Right cardiac atrium (tissue), 5 donors: ENCODE measurements around the gene PRDM16. TPM values are rescaled to one million over a fixed set of nuclear protein-coding genes. Genes with fewer than 3 reads are reported as not detected.

Experiments used
- ATAC-seq, 2 donors: fragments of 200-7000 bp; cut with Tn5 transposase; one replicate each; pipeline versions ENCODE4 v1.8.0 to v1.9.1; 2020; ENCODE audit warnings: moderate library complexity in 2 of 2, mild to moderate bottlenecking in 1 of 2
- DNase-seq, 3 donors: peaks; one replicate each; pipeline ENCODE4 v3.0.0-alpha.2; 2020
- H3K27ac ChIP-seq: one replicate; pipeline ENCODE4 v1.5.1; 2013; ENCODE audit warnings: mild to moderate bottlenecking, low read length, control low read depth, moderate library complexity
- H3K27me3 ChIP-seq: one replicate; pipeline ENCODE4 v1.6.1; 2013; ENCODE audit not compliant: control insufficient read depth, insufficient read depth
- H3K4me1 ChIP-seq: one replicate; pipeline ENCODE4 v1.6.1; 2013; ENCODE audit warnings: low read length; ENCODE audit not compliant: control insufficient read depth, insufficient read depth
- H3K4me3 ChIP-seq: one replicate; pipeline ENCODE4 v1.5.1; 2013; ENCODE audit warnings: low read length, control low read depth
- H3K9me3 ChIP-seq: one replicate; pipeline ENCODE4 v1.6.1; 2013; ENCODE audit warnings: low read length; ENCODE audit not compliant: control insufficient read depth
- WGBS: extraction: QIAGEN DNeasy Blood & Tissue Kit; methylation state at CpG from one replicate; pipeline ENCODE4 v1.1.7; 2013; 5-methylcytosine and 5-hydroxymethylcytosine counted together
- intact Hi-C, 4 donors: fragments of 100-400 bp; cut with DNase I; formaldehyde crosslinking; loops; one replicate each; pipeline versions ENCODE4 v1.11.0 to v1.14.0; 2022 to 2023
- polyA plus RNA-seq: library from polyadenylated mRNA; stranded (reverse); fragments of 200-250 nt; gene quantifications from one replicate; pipeline ENCODE4 v1.2.3, GENCODE V29; 2013
- total RNA-seq, 4 donors: library from RNA; stranded (reverse); fragmentation: NEBNext Ultra II Directional; extraction: Animal tissue kit (Norgen Biotek cat#: 25700); gene quantifications; one replicate each; pipeline ENCODE4 v1.2.1, GENCODE V29; 2021
- donor health status: healthy with polysubstance abuse.
- donor health status: DM: no; HTN: yes; CAD: no.
- donor health status: DM: no; HTN: no; CAD: no.
- donor health status: DM: no; HTN: yes; CAD: no; lungs with severe emphysema.
- donor health status: DM: yes; HTN: yes; CAD: no.

PRDM16 gene
- total and polyA plus RNA-seq, 5 donors = 1.1 to 2.9 (median 1.9) TPM

DNA sequence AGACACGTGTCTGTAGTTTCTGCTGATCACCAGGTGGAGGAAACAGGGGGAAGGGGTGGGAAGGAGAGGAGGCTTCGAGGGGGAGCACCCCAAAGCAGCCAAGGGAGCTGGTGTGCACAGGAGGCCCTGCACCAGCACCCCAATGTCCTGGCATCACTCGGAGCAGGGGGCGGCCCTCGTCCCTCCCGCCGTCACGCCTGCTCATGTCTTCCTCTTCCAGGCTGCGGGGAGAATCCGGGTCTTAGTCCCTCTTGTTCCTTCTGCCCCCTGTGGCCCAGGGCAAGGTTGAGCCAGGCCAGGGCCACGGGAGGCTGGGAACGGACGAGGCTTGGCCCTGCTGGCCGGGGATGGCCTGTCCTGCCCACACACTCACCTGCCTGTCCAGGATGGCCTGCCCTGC lies 364.1 kb downstream of the PRDM16 start:
- Histone ChIP-seq H3K9me3 (no peaks in the 10 kb centered on the region), H3K4me1 (no peaks in the 10 kb centered on the region), H3K4me3 (no peak overlapping the region), H3K27ac (no peak overlapping the region), H3K27me3 (no peaks in the 10 kb centered on the region)
- ATAC-seq (no peak), DNase-seq (peak in 2 of 3 donors; percentile 40 to 44)
- 89% methylated on average over 14 of the region's 14 CpGs for WGBS
- intact Hi-C loops = no loop called here

DNA sequence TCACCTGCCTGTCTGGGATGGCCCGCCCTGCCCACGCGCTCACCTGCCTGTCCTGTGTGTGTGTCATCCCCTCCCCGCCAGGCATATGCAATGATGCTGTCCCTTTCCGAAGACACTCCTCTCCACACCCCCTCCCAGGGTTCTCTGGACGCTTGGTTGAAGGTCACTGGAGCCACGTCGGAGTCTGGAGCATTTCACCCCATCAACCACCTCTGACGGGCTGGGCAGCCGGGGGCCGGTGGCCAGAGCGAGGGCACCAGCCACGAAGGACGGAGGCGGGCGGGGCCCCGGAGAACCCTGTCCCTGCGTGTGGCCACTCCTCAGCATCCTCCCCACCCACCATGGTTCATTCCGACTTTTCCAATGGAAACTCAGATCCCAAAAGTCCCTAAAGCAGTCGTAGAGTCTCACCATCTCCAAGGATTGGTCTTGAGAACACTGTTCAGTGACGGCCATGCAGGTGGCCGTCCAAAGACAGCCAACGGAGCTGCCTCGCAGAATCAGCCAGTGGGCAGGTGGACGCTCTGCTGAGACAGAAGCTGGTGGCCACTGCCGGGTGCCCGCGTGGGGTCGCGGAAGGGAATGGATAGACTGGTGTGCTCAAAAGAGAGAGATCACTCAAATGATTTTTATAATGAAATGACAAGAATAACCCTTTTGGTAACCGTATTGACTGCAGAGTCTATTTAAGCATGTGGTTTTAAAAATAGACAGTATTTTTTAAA lies 364.8 kb downstream of the PRDM16 start:
- H3K27me3 ChIP-seq = no peaks in the 10 kb centered on the region
- intact Hi-C loops = no loop called here
- no peaks in the 10 kb centered on the region for H3K4me1 ChIP-seq
- no peaks in the 10 kb centered on the region for H3K9me3 ChIP-seq
- DNase-seq (peak in 2 of 3 donors; percentile 37 to 44), ATAC-seq (no peak)
- H3K4me3 ChIP-seq = no peak overlapping the region
- WGBS = 92% methylated on average over 31 of the region's 31 CpGs
- no peak overlapping the region for H3K27ac ChIP-seq

DNA sequence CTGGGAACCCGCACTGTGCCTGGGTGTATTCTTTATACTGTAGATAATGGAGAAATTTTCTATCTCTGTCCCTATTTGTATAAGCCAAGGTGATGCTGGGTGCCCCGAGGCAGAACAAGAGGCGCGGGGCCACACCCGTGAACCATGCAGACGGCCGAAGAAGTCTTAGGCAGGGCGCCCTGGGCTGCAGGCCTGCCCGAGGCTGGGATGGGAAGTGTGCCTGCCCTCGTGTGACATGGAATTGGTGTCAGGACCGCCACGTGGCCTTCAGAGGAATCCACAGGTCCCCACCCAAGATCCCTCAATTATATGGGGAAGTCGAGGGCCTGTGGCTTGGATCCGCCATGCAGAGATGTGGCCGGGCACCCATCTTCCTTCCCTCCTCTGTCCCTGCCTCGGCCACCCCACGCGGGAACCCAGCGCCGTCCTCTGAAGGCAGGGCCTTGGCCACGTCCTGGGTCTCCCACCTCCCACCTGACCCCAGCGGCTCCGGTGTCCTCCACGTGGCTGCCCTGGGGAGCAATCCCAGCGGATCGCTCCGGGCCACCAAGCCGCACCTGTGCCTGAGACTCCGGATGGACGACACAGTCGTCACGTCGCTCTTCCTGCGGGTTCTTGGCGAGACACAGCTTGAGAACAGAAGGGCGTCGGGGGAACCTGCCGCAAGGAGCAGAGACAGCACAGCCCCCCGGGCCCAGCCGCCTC lies 365.6 kb downstream of the PRDM16 start:
- no peak for ATAC-seq
- Histone ChIP-seq H3K9me3 (no peaks in the 10 kb centered on the region), H3K4me3 (no peak overlapping the region), H3K27me3 (no peaks in the 10 kb centered on the region), H3K27ac (no peak overlapping the region), H3K4me1 (no peaks in the 10 kb centered on the region)
- intact Hi-C loops = no loop called here
- 89% methylated on average over 40 of the region's 40 CpGs for WGBS
- peak in 2 of 3 donors; percentile 36 to 44 for DNase-seq

DNA sequence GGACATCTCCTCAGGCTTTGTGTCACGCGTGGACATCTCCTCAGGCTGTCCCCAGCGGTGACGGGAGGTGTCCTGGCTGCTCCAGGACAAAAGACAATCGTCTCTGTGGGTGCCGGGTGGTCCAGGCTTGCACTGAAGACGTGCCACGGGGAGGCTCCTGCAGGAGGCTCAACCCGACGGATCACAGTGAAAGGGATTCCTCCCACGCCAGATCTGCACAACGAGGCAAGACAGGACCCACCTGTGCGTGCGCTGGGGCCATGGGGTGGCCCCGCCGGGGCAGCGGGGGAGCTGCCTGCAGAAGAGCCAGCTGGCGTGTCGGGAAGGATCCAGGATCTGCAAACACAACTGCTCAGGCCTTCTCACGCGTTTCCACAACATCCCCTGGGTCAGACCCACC lies 366.7 kb downstream of the PRDM16 start:
- 70% methylated on average over 21 of the region's 21 CpGs for WGBS
- Histone ChIP-seq H3K9me3 (no peaks in the 10 kb centered on the region), H3K4me3 (no peak overlapping the region), H3K27ac (no peak overlapping the region), H3K27me3 (no peaks in the 10 kb centered on the region), H3K4me1 (no peaks in the 10 kb centered on the region)
- intact Hi-C loops = no loop called here
- ATAC-seq (no peak), DNase-seq (peak in 2 of 3 donors; percentile 24 to 33)

DNA sequence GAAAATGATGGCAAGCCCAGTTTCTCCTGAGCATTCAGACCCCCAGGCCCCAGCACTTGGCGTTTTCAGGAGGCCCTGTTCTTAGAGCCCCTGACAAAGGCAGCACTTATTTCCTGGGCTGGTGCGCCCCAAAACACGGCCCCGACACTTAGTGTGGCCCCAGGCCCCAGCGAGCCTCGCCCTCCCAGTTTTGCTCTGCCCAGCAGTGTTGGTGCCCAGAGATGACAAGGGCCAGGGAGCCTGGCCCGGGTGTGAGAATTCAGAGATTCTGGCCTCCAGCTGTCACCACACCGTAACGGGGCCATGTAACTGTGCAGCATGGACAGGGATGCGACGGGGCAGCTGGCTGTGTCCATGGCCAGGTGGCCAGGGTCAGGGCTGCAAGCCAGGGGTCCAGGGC lies 367.4 kb downstream of the PRDM16 start:
- no peak overlapping the region for H3K27ac ChIP-seq
- ATAC-seq (no peak), DNase-seq (peak in 2 of 3 donors; percentile 0 to 22)
- H3K9me3 ChIP-seq = no peaks in the 10 kb centered on the region
- H3K27me3 ChIP-seq = no peaks in the 10 kb centered on the region
- no peaks in the 10 kb centered on the region for H3K4me1 ChIP-seq
- no peak overlapping the region for H3K4me3 ChIP-seq
- intact Hi-C loops = no loop called here
- 89% methylated on average over 11 of the region's 11 CpGs for WGBS

DNA sequence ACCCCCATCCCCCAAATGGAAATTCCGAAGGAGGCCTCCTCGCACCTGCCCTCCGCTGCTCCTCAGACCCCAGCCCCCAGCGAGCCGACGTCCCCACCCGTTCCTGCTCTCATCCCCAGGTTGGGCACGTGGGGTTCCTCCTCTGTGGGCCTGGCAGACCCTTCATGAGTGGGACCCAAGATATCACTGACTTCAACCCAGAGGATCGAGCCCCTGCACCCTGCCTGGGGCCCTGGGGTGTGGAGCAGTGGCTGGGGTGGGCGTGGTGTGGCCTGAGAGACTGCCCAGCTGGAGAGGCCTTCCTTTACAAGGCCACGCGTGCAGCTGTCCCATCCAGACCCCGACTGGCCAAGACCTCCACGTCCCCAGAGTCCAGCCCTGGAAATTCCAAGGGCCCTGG lies 367.9 kb downstream of the PRDM16 start:
- H3K4me3 ChIP-seq = no peak overlapping the region
- DNase-seq (peak in 2 of 3 donors; percentile 39 to 46), ATAC-seq (no peak)
- H3K27ac ChIP-seq = no peak overlapping the region
- no peaks in the 10 kb centered on the region for H3K27me3 ChIP-seq
- H3K9me3 ChIP-seq = no peaks in the 10 kb centered on the region
- intact Hi-C loops = no loop called here
- WGBS = 82% methylated on average over 14 of the region's 14 CpGs
- H3K4me1 ChIP-seq = no peaks in the 10 kb centered on the region

DNA sequence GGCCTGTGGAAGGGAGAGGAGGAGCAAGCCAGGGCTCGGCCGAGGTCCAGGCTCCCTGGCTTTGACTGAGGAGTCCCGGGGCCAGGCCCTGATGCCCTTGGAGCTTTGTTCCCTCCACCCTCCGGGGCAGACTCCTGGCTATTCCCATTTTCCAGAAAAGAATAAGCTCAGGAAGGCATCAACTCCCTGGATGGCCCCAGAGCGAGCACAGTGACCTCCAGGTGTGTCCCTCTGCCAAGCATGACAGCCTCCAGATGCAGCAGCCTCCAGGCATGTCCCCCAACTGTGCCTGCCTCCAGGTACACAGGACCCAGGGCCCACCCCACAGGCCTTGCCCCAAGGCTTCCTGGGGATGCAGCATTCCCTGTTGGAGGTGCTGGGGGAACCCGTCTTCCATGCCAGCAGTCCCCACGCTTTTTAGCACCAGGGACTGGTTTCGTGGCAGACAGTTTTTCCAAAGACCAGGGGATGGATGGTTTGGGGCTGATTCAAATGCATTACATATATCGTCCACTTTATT lies 369.7 kb downstream of the PRDM16 start:
- 81% methylated on average over 9 of the region's 9 CpGs for WGBS
- Histone ChIP-seq H3K27me3 (no peaks in the 10 kb centered on the region), H3K27ac (no peak overlapping the region), H3K4me1 (no peaks in the 10 kb centered on the region), H3K9me3 (no peaks in the 10 kb centered on the region), H3K4me3 (no peak overlapping the region)
- intact Hi-C loops = no loop called here
- DNase-seq (peak in 2 of 3 donors; percentile 29 to 33), ATAC-seq (no peak)

DNA sequence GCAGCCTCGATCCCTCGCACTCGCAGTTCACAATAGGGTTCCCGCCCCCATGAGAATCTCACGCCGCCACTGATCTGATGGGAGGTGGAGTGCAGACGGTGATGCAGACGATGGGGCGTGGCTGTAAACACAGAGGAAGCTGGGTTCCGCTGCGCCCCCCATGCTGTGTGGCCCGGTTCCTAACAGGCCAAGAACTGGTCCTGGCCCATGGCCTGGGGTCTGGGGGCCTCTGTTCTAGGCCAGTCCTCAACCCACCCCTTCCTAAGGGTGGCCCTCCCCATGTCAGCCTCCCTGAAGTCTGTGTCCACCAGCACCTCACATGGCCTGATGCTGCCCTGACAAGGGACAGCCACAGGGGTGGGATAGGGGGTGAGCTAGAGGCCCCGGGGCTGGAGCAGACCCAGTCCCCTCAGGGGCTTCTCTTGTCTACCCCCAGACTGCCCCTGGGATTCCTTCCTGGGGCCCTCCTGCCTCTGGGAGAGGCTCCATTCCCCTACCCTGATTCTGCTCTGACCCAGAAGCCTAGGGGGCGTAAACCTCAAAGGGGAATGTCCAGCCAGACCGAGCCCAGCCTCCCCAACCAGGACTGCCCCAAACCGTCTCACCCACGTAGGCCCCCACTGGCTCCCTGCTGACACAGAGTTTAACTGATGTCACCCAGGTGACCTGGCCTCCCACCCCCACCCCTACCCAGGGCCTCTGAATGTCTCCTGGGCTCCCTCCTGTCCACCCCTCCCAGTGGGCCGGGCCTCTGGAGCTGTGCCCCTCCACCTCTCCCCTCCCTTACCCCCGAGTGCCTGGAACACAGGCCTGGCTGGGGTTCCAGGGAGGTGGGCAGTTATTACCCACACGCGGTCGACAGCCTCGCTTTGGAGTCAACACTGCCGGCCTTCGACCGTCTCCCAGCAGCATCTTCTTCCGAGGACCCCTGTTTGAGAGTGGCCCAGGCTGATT lies 370.6 kb downstream of the PRDM16 start:
- intact Hi-C loops = no loop called here
- Histone ChIP-seq H3K27ac (no peak overlapping the region), H3K27me3 (no peaks in the 10 kb centered on the region), H3K4me1 (no peaks in the 10 kb centered on the region), H3K9me3 (no peaks in the 10 kb centered on the region), H3K4me3 (no peak overlapping the region)
- ATAC-seq (no peak), DNase-seq (peak in 2 of 3 donors; percentile 44 to 45)
- WGBS = 67% methylated on average over 27 of the region's 27 CpGs

DNA sequence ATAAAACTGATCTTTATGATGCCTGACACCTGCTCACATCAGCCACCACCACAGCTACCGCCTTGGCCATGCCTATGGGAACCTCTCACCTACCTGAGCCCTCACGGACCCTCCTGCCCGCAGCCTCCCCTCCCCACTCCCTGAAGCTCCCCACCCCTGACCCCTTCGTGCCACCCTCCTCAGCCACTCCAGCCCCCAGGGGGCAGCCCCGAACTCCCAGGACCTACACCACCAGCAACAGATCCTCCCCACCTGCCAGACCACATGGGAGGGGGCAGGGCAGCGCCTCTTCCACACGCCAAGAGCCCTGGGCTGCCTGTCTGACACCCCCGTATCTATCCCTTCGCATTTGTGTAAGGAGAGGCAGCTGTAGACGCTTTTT lies 371.3 kb downstream of the PRDM16 start:
- DNase-seq (peak in 2 of 3 donors; percentile 11 to 45), ATAC-seq (no peak)
- H3K27ac ChIP-seq = no peak overlapping the region
- intact Hi-C loops = no loop called here
- 51% methylated on average over 10 of the region's 10 CpGs for WGBS
- no peaks in the 10 kb centered on the region for H3K4me1 ChIP-seq
- no peaks in the 10 kb centered on the region for H3K27me3 ChIP-seq
- no peaks in the 10 kb centered on the region for H3K9me3 ChIP-seq
- no peak overlapping the region for H3K4me3 ChIP-seq

DNA sequence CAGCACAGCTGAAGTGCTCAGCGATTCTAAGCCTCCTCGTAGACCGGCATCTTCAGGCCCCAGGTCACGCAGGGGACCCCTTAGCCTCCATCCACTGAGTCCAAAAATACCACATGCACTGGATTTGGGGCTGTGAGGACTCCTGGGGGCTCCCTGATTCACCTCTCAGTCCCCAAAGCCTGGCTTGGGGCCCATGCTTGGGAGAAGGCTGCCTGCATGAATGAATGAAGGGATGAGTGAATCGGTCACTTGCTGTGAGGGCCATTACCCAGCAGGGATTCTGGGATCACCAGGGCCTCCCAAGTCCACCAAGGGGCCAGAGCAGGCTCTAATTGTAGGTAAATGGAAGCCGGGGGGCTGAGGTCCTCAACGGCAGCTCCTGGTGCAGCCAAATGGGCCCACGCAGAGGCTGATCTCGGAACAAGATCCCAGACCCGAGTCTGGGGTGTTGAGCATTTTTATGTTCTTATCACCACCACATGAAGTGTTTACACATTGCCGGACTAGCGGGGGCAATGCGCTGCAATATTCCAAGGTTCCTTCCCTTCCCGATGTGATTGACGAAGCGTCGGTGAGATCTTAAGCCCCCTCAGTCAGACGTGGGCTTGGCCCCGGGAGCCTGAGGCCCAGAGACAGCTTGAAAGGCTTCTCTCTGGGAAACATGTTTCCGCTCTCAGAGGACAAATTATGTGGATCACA lies 371.9 kb downstream of the PRDM16 start:
- Histone ChIP-seq H3K4me1 (no peaks in the 10 kb centered on the region), H3K27me3 (no peaks in the 10 kb centered on the region), H3K27ac (no peak overlapping the region), H3K4me3 (no peak overlapping the region), H3K9me3 (no peaks in the 10 kb centered on the region)
- intact Hi-C loops = no loop called here
- no peak for ATAC-seq
- WGBS = 47% methylated on average over 20 of the region's 20 CpGs
- peak in 1 of 3 donors; percentile 16 for DNase-seq
